H1 (cell line): ENCODE measurements around the gene WASF3. TPM values are rescaled to one million over a fixed set of nuclear protein-coding genes. Genes with fewer than 3 reads are reported as not detected.

Source experiments
- CTCF ChIA-PET: fragments of 300-600 bp; sonication (Branson Sonifier 250); formaldehyde crosslinking; loops from one replicate; lab custom pipeline; 2021; ENCODE audit not compliant: partially characterized antibody; lab: Charles Lee
- POLR2A ChIA-PET: fragments of 300-600 bp; sonication (Branson Sonifier 250); formaldehyde crosslinking; loops from one replicate; lab custom pipeline; 2021; ENCODE audit warnings: inconsistent platforms; ENCODE audit not compliant: partially characterized antibody; lab: Charles Lee
- DNase-seq, 2 experiments: peaks; one replicate each; pipeline versions ENCODE4 v3.0.0 to v3.0.0-alpha.2; 2010 to 2022; ENCODE audit warnings: low spot score in 2 of 2, low read depth in 1 of 2, mixed read lengths in 1 of 2
- FAIRE-seq: peaks from 2 replicates; lab custom pipeline; 2011; peaks lifted over from hg19 to GRCh38; lab: Jason Lieb, UNC
- H2AFZ ChIP-seq: 2 replicates; pipeline ENCODE4 v1.8.1; 2012; ENCODE audit warnings: low read length, inconsistent platforms
- H2AK5ac ChIP-seq: 2 replicates; pipeline ENCODE4 v1.6.1; 2013; ENCODE audit warnings: low read depth, low read length
- H2BK120ac ChIP-seq: replicated peaks from 2 replicates; pipeline ENCODE3; 2013; ENCODE audit warnings: low read depth, low read length, inconsistent platforms
- H2BK12ac ChIP-seq: 2 replicates; pipeline ENCODE4 v1.6.1; 2013; ENCODE audit warnings: low read depth, low read length
- H2BK15ac ChIP-seq: 2 replicates; pipeline ENCODE4 v1.6.1; 2013; ENCODE audit warnings: low read length
- H2BK20ac ChIP-seq: 2 replicates; pipeline ENCODE4 v1.6.1; 2013; ENCODE audit warnings: low read length
- H2BK5ac ChIP-seq: 2 replicates; pipeline ENCODE4 v1.6.1; 2013; ENCODE audit warnings: low read depth, low read length
- H3K14ac ChIP-seq: 2 replicates; pipeline ENCODE4 v1.6.1; 2013; ENCODE audit warnings: inconsistent platforms; ENCODE audit not compliant: insufficient read length
- H3K18ac ChIP-seq: 2 replicates; pipeline ENCODE4 v1.6.1; 2013; ENCODE audit warnings: low read length; ENCODE audit errors: extremely low read depth
- H3K23ac ChIP-seq: 2 replicates; pipeline ENCODE4 v1.6.1; 2013; ENCODE audit warnings: inconsistent platforms; ENCODE audit not compliant: insufficient read length
- H3K23me2 ChIP-seq: 2 replicates; pipeline ENCODE4 v1.6.1; 2013; ENCODE audit warnings: low read depth, low read length
- H3K27ac ChIP-seq: 2 replicates; pipeline ENCODE4 v1.6.1; 2011; ENCODE audit warnings: low read depth, low read length, inconsistent platforms
- H3K27me3 ChIP-seq, 4 experiments: replicated peaks in 1 of 4; 1 replicate in 1 of 4; 2 replicates in 3 of 4; pipeline versions ENCODE4 v1.6.1 to v1.8.1; 2011 to 2013; ENCODE audit warnings: low read length in 3 of 4, mild to moderate bottlenecking in 3 of 4, inconsistent platforms in 2 of 4, mixed read lengths in 2 of 4, moderate library complexity in 1 of 4; ENCODE audit not compliant: control insufficient read depth in 3 of 4, insufficient read depth in 3 of 4; ENCODE audit errors: extremely low read depth in 1 of 4
- H3K36me3 ChIP-seq, 4 experiments: 2 replicates each; pipeline versions ENCODE4 v1.6.1 to v1.8.1; 2011 to 2013; ENCODE audit warnings: mild to moderate bottlenecking in 4 of 4, low read length in 3 of 4, moderate library complexity in 2 of 4, control low read depth in 1 of 4, inconsistent platforms in 1 of 4; ENCODE audit not compliant: insufficient read depth in 4 of 4, control insufficient read depth in 2 of 4
- H3K4ac ChIP-seq: replicated peaks from 2 replicates; pipeline ENCODE3; 2013; ENCODE audit warnings: low read length, low read depth, mixed read lengths, inconsistent platforms; ENCODE audit not compliant: insufficient read length
- H3K4me1 ChIP-seq, 4 experiments: replicated peaks in 1 of 4; 1 replicate in 1 of 4; 2 replicates in 3 of 4; pipeline versions ENCODE4 v1.6.1 to v1.8.1; 2011 to 2013; ENCODE audit warnings: low read length in 3 of 4, inconsistent platforms in 2 of 4, mixed read lengths in 1 of 4; ENCODE audit not compliant: insufficient read depth in 4 of 4, control insufficient read depth in 3 of 4
- H3K4me2 ChIP-seq, 2 experiments: 2 replicates each; pipeline versions ENCODE4 v1.6.1 to v1.8.1; 2011 to 2013; ENCODE audit warnings: low read depth in 2 of 2, low read length in 2 of 2, control low read depth in 1 of 2, inconsistent platforms in 1 of 2, mild to moderate bottlenecking in 1 of 2; ENCODE audit not compliant: insufficient read depth in 1 of 2
- H3K4me3 ChIP-seq, 4 experiments: fragments of 200-600, 300-600 bp in 1 of 4; sonication (generic), shearing (Covaris generic), sonication (Bioruptor Twin) in 1 of 4; 2 replicates each; pipeline versions ENCODE4 v1.5.1 to v1.8.1; 2011 to 2016; ENCODE audit warnings: low read length in 4 of 4, low read depth in 3 of 4, control low read depth in 2 of 4, inconsistent platforms in 2 of 4, mild to moderate bottlenecking in 2 of 4, mixed read lengths in 1 of 4, moderate library complexity in 1 of 4; ENCODE audit not compliant: insufficient read depth in 2 of 4; ENCODE audit errors: extremely low read depth in 1 of 4
- H3K56ac ChIP-seq: replicated peaks from 2 replicates; pipeline ENCODE3; 2013; ENCODE audit warnings: low read depth, mild to moderate bottlenecking, mixed read lengths, low read length, inconsistent platforms; ENCODE audit not compliant: insufficient read length
- H3K79me1 ChIP-seq: 2 replicates; pipeline ENCODE4 v1.6.1; 2013; ENCODE audit warnings: low read depth, low read length, control low read depth
- H3K79me2 ChIP-seq, 2 experiments: 2 replicates each; pipeline versions ENCODE4 v1.6.1 to v1.8.1; 2012 to 2013; ENCODE audit warnings: low read length in 2 of 2, mild to moderate bottlenecking in 2 of 2, inconsistent platforms in 1 of 2; ENCODE audit not compliant: insufficient read depth in 2 of 2, control insufficient read depth in 1 of 2
- H3K9ac ChIP-seq, 4 experiments: replicated peaks in 1 of 4; 1 replicate in 1 of 4; 2 replicates in 3 of 4; pipeline versions ENCODE4 v1.6.1 to v1.8.1; 2011 to 2013; ENCODE audit warnings: low read depth in 3 of 4, low read length in 3 of 4, control low read depth in 2 of 4, mild to moderate bottlenecking in 2 of 4, moderate library complexity in 2 of 4, inconsistent platforms in 1 of 4; ENCODE audit errors: extremely low read depth in 1 of 4
- H3K9me3 ChIP-seq, 2 experiments: 2 replicates each; pipeline versions ENCODE4 v1.6.1 to v1.8.1; 2012 to 2013; ENCODE audit warnings: mild to moderate bottlenecking in 2 of 2, moderate library complexity in 2 of 2, control low read depth in 1 of 2, inconsistent platforms in 1 of 2, low read depth in 1 of 2, low read length in 1 of 2, mixed read lengths in 1 of 2; ENCODE audit not compliant: insufficient read depth in 2 of 2
- H4K20me1 ChIP-seq, 2 experiments: replicated peaks in 1 of 2; 2 replicates each; pipeline versions ENCODE3 to v1.8.1; 2011 to 2013; ENCODE audit warnings: inconsistent platforms in 2 of 2, low read length in 2 of 2, mild to moderate bottlenecking in 1 of 2; ENCODE audit not compliant: insufficient read depth in 2 of 2, control insufficient read depth in 1 of 2
- H4K5ac ChIP-seq: 2 replicates; pipeline ENCODE4 v1.6.1; 2013; ENCODE audit warnings: low read length, low read depth, mixed read lengths, inconsistent platforms; ENCODE audit not compliant: insufficient read length
- H4K8ac ChIP-seq: 2 replicates; pipeline ENCODE4 v1.8.0; 2013; ENCODE audit warnings: mild to moderate bottlenecking, moderate library complexity, low read length, inconsistent platforms; ENCODE audit not compliant: insufficient read depth; ENCODE audit errors: extremely low read depth
- H4K91ac ChIP-seq: replicated peaks from 2 replicates; pipeline ENCODE3; 2013; ENCODE audit warnings: low read length, mixed read lengths, inconsistent platforms; ENCODE audit not compliant: insufficient read length
- BRCA1 ChIP-seq: IDR thresholded peaks from 2 replicates; pipeline ENCODE4 v1.6.1; 2012; ENCODE audit warnings: low read depth, low read length, improper control_type of control experiment
- CBX8 ChIP-seq: fragments of 300-800, 300-1000 bp; sonication (generic); IDR thresholded peaks from 2 replicates; pipeline ENCODE4 v1.7.1; 2016; ENCODE audit warnings: low read depth, low read length, borderline replicate concordance
- EZH2 ChIP-seq: fragments of 200-600 bp; sonication (generic); IDR thresholded peaks from 2 replicates; pipeline ENCODE4 v1.7.1; 2012; ENCODE audit warnings: low read depth, mild to moderate bottlenecking, moderate library complexity, low read length, inconsistent platforms; ENCODE audit not compliant: severe bottlenecking
- GABPA ChIP-seq: IDR thresholded peaks from 2 replicates; pipeline ENCODE4 v1.6.1; 2011; ENCODE audit warnings: mild to moderate bottlenecking, low read length, moderate library complexity, borderline replicate concordance; ENCODE audit not compliant: insufficient read depth
- KDM1A ChIP-seq: fragments of 200-600, 300-600 bp; sonication (generic); IDR thresholded peaks from 2 replicates; pipeline ENCODE4 v1.7.1; 2016; ENCODE audit warnings: mild to moderate bottlenecking, low read length, borderline replicate concordance
- KDM5A ChIP-seq: fragments of 200-600 bp; IDR thresholded peaks from 2 replicates; pipeline ENCODE4 v1.7.1; 2012; ENCODE audit warnings: mild to moderate bottlenecking, low read length, inconsistent platforms, mixed read lengths
- NANOG ChIP-seq: IDR thresholded peaks from 2 replicates; pipeline ENCODE4 v1.6.1; 2011; ENCODE audit warnings: low read length, low read depth, mild to moderate bottlenecking, inconsistent platforms; ENCODE audit not compliant: insufficient read depth, poor library complexity, severe bottlenecking
- NRF1 ChIP-seq: IDR thresholded peaks from 2 replicates; pipeline ENCODE4 v1.6.1; 2011; ENCODE audit warnings: mild to moderate bottlenecking, low read depth, low read length, improper control_type of control experiment
- RAD21 ChIP-seq, 2 experiments: IDR thresholded peaks in 1 of 2; conservative IDR thresholded peaks in 1 of 2; 2 replicates each; pipeline ENCODE4 v1.6.1; 2011; ENCODE audit warnings: low read depth in 2 of 2, low read length in 2 of 2, improper control_type of control experiment in 1 of 2, inconsistent platforms in 1 of 2, mild to moderate bottlenecking in 1 of 2, moderate library complexity in 1 of 2
- SAP30 ChIP-seq: fragments of 300-600 bp; sonication (generic); IDR thresholded peaks from 2 replicates; pipeline ENCODE4 v1.7.1; 2012; ENCODE audit warnings: low read length, moderate library complexity, mild to moderate bottlenecking, inconsistent platforms; ENCODE audit not compliant: insufficient read depth, insufficient replicate concordance
- SRF ChIP-seq: IDR thresholded peaks from 2 replicates; pipeline ENCODE4 v1.6.1; 2011; ENCODE audit warnings: mild to moderate bottlenecking, low read depth, low read length, moderate library complexity
- WGBS, 2 experiments: shearing (Covaris generic) in 1 of 2; methylation state at CpG; one replicate each; pipeline versions ENCODE4 v1.1.6 to v1.1.7; 2013 to 2015; ENCODE audit warnings: low lambda C conversion rate in 2 of 2, mixed read lengths in 2 of 2, inconsistent platforms in 1 of 2, low coverage in 1 of 2, missing lambda C conversion rate in 1 of 2; ENCODE audit not compliant: insufficient replicate concordance in 2 of 2, insufficient coverage in 1 of 2, insufficient read length in 1 of 2; ENCODE audit errors: extremely low coverage in 1 of 2, missing lambda C conversion rate in 1 of 2; 5-methylcytosine and 5-hydroxymethylcytosine counted together
- polyA plus RNA-seq, 7 experiments: library from polyadenylated mRNA; depleted of rRNA in 3 of 7; stranded (reverse) in 5 of 7; unstranded in 2 of 7; fragments of >200 nt in 5 of 7; fragments of 200-250 nt in 2 of 7; gene quantifications; 1 replicate in 5 of 7; 2 replicates in 1 of 7; 4 replicates in 1 of 7; pipeline versions ENCODE4 v1.2.1 to v1.2.3, GENCODE V29; 2011 to 2013; ENCODE audit warnings: missing spikeins in 2 of 7, mixed read lengths in 2 of 7
- total RNA-seq: library from RNA; stranded (reverse); fragmentation: NEBNext Ultra II Directional; extraction: Animal tissue kit (Norgen Biotek cat#: 25700); gene quantifications from 2 replicates; pipeline ENCODE4 v1.2.1, GENCODE V29; 2021

Gene WASF3
- total and polyA plus RNA-seq, 2 of the 8 experiments (the other 6 are each of a cell fraction or from before 2014, with no cell fraction given): 18.7 to 39.8 TPM

- Histone ChIP-seq H2BK12ac (no peak overlapping the region), H3K27ac (no peak overlapping the region), H3K79me1 (no peaks in the 10 kb centered on the region; the same call in 1 of the 2 replicates), H3K23ac (no peak overlapping the region), H2AFZ (no peak overlapping the region), H3K79me2 (no peaks in the 10 kb centered on the region), H3K14ac (no peak overlapping the region), H3K9ac (no peak overlapping the region), H2BK120ac (no peak overlapping the region), H3K27me3 (no peaks in the 10 kb centered on the region), H3K56ac (no peak overlapping the region), H3K4me3 (no peak overlapping the region), H2BK15ac (no peak overlapping the region), H3K4me1 (0 out of 7 replicates have a peak, but pooled peaks cover 0 to 2% (median 0%) of the 10 kb centered on the region in 4 experiments), H4K20me1 (no peaks in the 10 kb centered on the region), H3K9me3 (peaks cover 10 to 14% of the 10 kb centered on the region in 2 experiments; a peak in 2 of 4 replicates), H4K8ac (no peak overlapping the region), H3K23me2 (no peaks in the 10 kb centered on the region), H3K4me2 (no peak overlapping the region), H3K36me3 (peaks cover 0 to 15% (median 1%) of the 10 kb centered on the region in 4 experiments; a peak in 1 of 8 replicates), H3K18ac (no peak overlapping the region), H3K4ac (no peak overlapping the region), H2AK5ac (no peak overlapping the region), H2BK5ac (no peak overlapping the region), H2BK20ac (no peak overlapping the region), H4K5ac (no peak overlapping the region), H4K91ac (no peak overlapping the region)
- 89% methylated on average over 4 of the region's 4 CpGs; no CpG with 5 or more reads in 1 of the 2 experiments for whole genome bisulfite sequencing, 2 experiments
- DNase-seq: no peak
- CTCF ChIA-PET: interaction anchor here (0.5 to 2.7 kb wide), 5 partner anchors 8 to 1344 kb away, joined by 3 to 14 read pairs (median 3); no protein-coding TSS in a partner anchor
- FAIRE-seq: no peak
- POLR2A ChIA-PET: no interaction called here
- no peak for TF ChIP-seq EZH2
- TF ChIP-seq GABPA: no peak
- TF ChIP-seq NRF1: no peak
- TF ChIP-seq SAP30: no peak
- TF ChIP-seq NANOG: no peak
- no peak for TF ChIP-seq SRF
- TF ChIP-seq CBX8: no peak
- no peak for TF ChIP-seq RAD21 (IDR thresholded peaks at IDR 0.05 in 1 of 2, conservative IDR thresholded peaks at IDR 0.05 in 1 of 2; ENCODE audit: low read depth in 2 of 2, low read length in 2 of 2)
- TF ChIP-seq KDM5A: no peak
- no peak for TF ChIP-seq KDM1A
- no peak for TF ChIP-seq BRCA1
Measured at GRCh38 chr13:26621731-26622401, 64.4 kb downstream of the WASF3 start.
